Stimulated activated CD4-positive, alpha-beta T cell treated with anti-CD3 and anti-CD28 coated beads, Interleukin-1b, Interleukin-23, amount 100 ng/mL, for 24 hours (primary cell): ENCODE results near the gene OR5A1.

Experiments
- DNase-seq, 4 experiments: peaks; one replicate each; pipeline ENCODE4 v3.0.0-alpha.2; 2020; ENCODE audit warnings: low read depth in 4 of 4, low spot score in 1 of 4

Gene OR5A1

GRCh38 chr11:59475176-59475575, 38.9 kb downstream of the OR5A1 start:
- DNase-seq: no peak

GRCh38 chr11:59479906-59480305, 43.6 kb downstream of the OR5A1 start:
- no peak for DNase-seq

- DNase-seq: no peak
These were observed 44.1 kb downstream of the OR5A1 start for GRCh38 chr11:59480359-59480758.
